IMR-90 (cell line): ENCODE results near the gene BCL2. TPM values are rescaled to one million over a fixed set of nuclear protein-coding genes. Genes with fewer than 3 reads are reported as not detected.

Experiments used
- ATAC-seq: fragments of 200-7000 bp; cut with Tn5 transposase; 2 replicates; pipeline ENCODE4 v1.9.1; 2020; ENCODE audit warnings: low read depth, mild to moderate bottlenecking, moderate library complexity
- BruUV-seq: library from RNA; stranded (reverse); fragments of 400-500 nt; replicated peaks from 2 replicates; lab custom pipeline; 2021; lab: Mats Ljungman, UMichigan
- CTCF ChIA-PET: fragments of 300-600 bp; formaldehyde crosslinking; extraction: SDS; loops from one replicate; lab custom pipeline; 2021; ENCODE audit warnings: antibody characterized with exemption; lab: Yijun Ruan, JAX
- POLR2A ChIA-PET: fragments of 300-600 bp; sonication (Branson Sonifier 250); formaldehyde crosslinking; loops from one replicate; lab custom pipeline; 2022; ENCODE audit warnings: antibody characterized with exemption; ENCODE audit not compliant: unreplicated experiment; lab: Charles Lee
- DNase-seq: peaks from one replicate; pipeline ENCODE4 v3.0.0; 2013
- H2AFZ ChIP-seq: replicated peaks from 2 replicates; pipeline ENCODE3; 2013; ENCODE audit warnings: low read length, mild to moderate bottlenecking; ENCODE audit not compliant: poor library complexity
- H2AK5ac ChIP-seq: 2 replicates; pipeline ENCODE4 v1.6.1; 2013; ENCODE audit warnings: low read depth, low read length, inconsistent platforms
- H2AK9ac ChIP-seq: replicated peaks from 2 replicates; pipeline ENCODE3; 2013; ENCODE audit warnings: mild to moderate bottlenecking, low read depth, low read length, moderate library complexity; ENCODE audit not compliant: poor library complexity
- H2BK120ac ChIP-seq: 2 replicates; pipeline ENCODE4 v1.6.1; 2013; ENCODE audit warnings: low read depth, low read length, inconsistent platforms
- H2BK15ac ChIP-seq: 3 replicates; pipeline ENCODE4 v1.6.1; 2013; ENCODE audit warnings: low read depth, low read length, inconsistent platforms
- H2BK20ac ChIP-seq: 2 replicates; pipeline ENCODE4 v1.6.1; 2013; ENCODE audit warnings: low read depth, mild to moderate bottlenecking, inconsistent platforms, low read length, moderate library complexity
- H2BK5ac ChIP-seq: 2 replicates; pipeline ENCODE4 v1.6.1; 2013; ENCODE audit warnings: mild to moderate bottlenecking, low read depth, low read length, inconsistent platforms; ENCODE audit not compliant: poor library complexity, severe bottlenecking
- H3K14ac ChIP-seq: replicated peaks from 2 replicates; pipeline ENCODE4 v1.6.1; 2013; ENCODE audit warnings: low read depth, low read length, inconsistent platforms
- H3K18ac ChIP-seq: 2 replicates; pipeline ENCODE4 v1.6.1; 2013; ENCODE audit warnings: low read depth, low read length, control low read depth
- H3K23ac ChIP-seq: 2 replicates; pipeline ENCODE4 v1.6.1; 2013; ENCODE audit warnings: low read depth, low read length, inconsistent platforms
- H3K27ac ChIP-seq: 2 replicates; pipeline ENCODE4 v1.5.1; 2013; ENCODE audit warnings: mild to moderate bottlenecking, control low read depth, low read length; ENCODE audit not compliant: insufficient read depth
- H3K27me3 ChIP-seq: 2 replicates; pipeline ENCODE4 v1.6.1; 2013; ENCODE audit warnings: low read length; ENCODE audit not compliant: control insufficient read depth, insufficient read depth
- H3K36me3 ChIP-seq: 2 replicates; pipeline ENCODE4 v1.6.1; 2013; ENCODE audit warnings: low read length, mixed read lengths; ENCODE audit not compliant: control insufficient read depth, insufficient read depth
- H3K4ac ChIP-seq: 2 replicates; pipeline ENCODE4 v1.6.1; 2013; ENCODE audit warnings: low read depth, low read length, inconsistent platforms
- H3K4me1 ChIP-seq: 2 replicates; pipeline ENCODE4 v1.6.1; 2013; ENCODE audit warnings: low read length, mixed read lengths; ENCODE audit not compliant: control insufficient read depth, insufficient read depth
- H3K4me2 ChIP-seq: 2 replicates; pipeline ENCODE4 v1.6.1; 2013; ENCODE audit warnings: low read depth, mild to moderate bottlenecking, control low read depth, low read length, moderate library complexity
- H3K4me3 ChIP-seq: 2 replicates; pipeline ENCODE4 v1.5.1; 2013; ENCODE audit warnings: low read depth, mild to moderate bottlenecking, control low read depth, low read length, moderate library complexity; ENCODE audit not compliant: insufficient read depth
- H3K56ac ChIP-seq: 2 replicates; pipeline ENCODE4 v1.6.1; 2013; ENCODE audit warnings: low read length, inconsistent platforms; ENCODE audit not compliant: insufficient read depth; ENCODE audit errors: extremely low read depth
- H3K79me1 ChIP-seq, 2 experiments: 2 replicates each; pipeline ENCODE4 v1.6.1; 2013; ENCODE audit warnings: low read length in 2 of 2, inconsistent platforms in 1 of 2, low read depth in 1 of 2
- H3K9ac ChIP-seq: 2 replicates; pipeline ENCODE4 v1.6.1; 2013; ENCODE audit warnings: low read depth, low read length, control low read depth
- H3K9me1 ChIP-seq: 2 replicates; pipeline ENCODE4 v1.6.1; 2013; ENCODE audit warnings: low read length, inconsistent platforms; ENCODE audit not compliant: insufficient read depth
- H3K9me3 ChIP-seq: 2 replicates; pipeline ENCODE4 v1.6.1; 2013; ENCODE audit warnings: low read length; ENCODE audit not compliant: control insufficient read depth, insufficient read depth
- H4K20me1 ChIP-seq: 2 replicates; pipeline ENCODE4 v1.6.1; 2013; ENCODE audit warnings: low read length, inconsistent platforms; ENCODE audit not compliant: insufficient read depth
- H4K5ac ChIP-seq: 2 replicates; pipeline ENCODE4 v1.6.1; 2013; ENCODE audit warnings: mild to moderate bottlenecking, low read depth, low read length, control low read depth
- H4K8ac ChIP-seq, 2 experiments: 2 replicates each; pipeline ENCODE4 v1.6.1; 2013; ENCODE audit warnings: low read depth in 2 of 2, low read length in 2 of 2, control low read depth in 1 of 2, inconsistent platforms in 1 of 2
- H4K91ac ChIP-seq: 2 replicates; pipeline ENCODE4 v1.6.1; 2013; ENCODE audit warnings: low read depth, low read length, inconsistent platforms; ENCODE audit not compliant: insufficient read depth
- MAFK ChIP-seq: IDR thresholded peaks from 2 replicates; pipeline ENCODE4 v1.6.1; 2012; ENCODE audit warnings: low read depth, low read length, improper control_type of control experiment
- NFE2L2 ChIP-seq: fragments of 150-350 bp; IDR thresholded peaks from 2 replicates; pipeline ENCODE4 v1.6.1; 2016; ENCODE audit warnings: low read depth, mild to moderate bottlenecking, low read length
- RFX5 ChIP-seq: IDR thresholded peaks from 2 replicates; pipeline ENCODE4 v1.8.0; 2012; ENCODE audit warnings: low read depth, mild to moderate bottlenecking, low read length, moderate library complexity
- USF2 ChIP-seq: fragments of 150-350 bp; IDR thresholded peaks from 2 replicates; pipeline ENCODE4 v1.6.1; 2017; ENCODE audit warnings: mild to moderate bottlenecking, antibody characterized with exemption, low read length, low read depth
- WGBS, 2 experiments: methylation state at CpG; one replicate each; pipeline versions ENCODE4 v1.1.5 to v1.1.7; 2013; ENCODE audit warnings: missing lambda C conversion rate in 2 of 2; ENCODE audit not compliant: insufficient read length in 1 of 2; ENCODE audit errors: extremely low coverage in 2 of 2; 5-methylcytosine and 5-hydroxymethylcytosine counted together
- dilution Hi-C: fragments of 300-500 bp; cut with HindIII; formaldehyde crosslinking; loops from one replicate; pipeline ENCODE4 v1.14.3; 2018; ENCODE audit warnings: low sequenced_read_pairs; ENCODE audit not compliant: unreplicated experiment
- in situ Hi-C: fragments of 300-500 bp; cut with MboI; formaldehyde crosslinking; loops from 3 replicates; pipeline ENCODE4 v1.14.3; 2019; ENCODE audit warnings: low sequenced_read_pairs, inconsistent platforms, mixed read lengths
- intact Hi-C: fragments of 100-400 bp; cut with micrococcal nuclease; formaldehyde crosslinking; loops from 2 replicates; pipeline ENCODE4 v1.10.0; 2022
- polyA plus RNA-seq, 3 experiments: library from polyadenylated mRNA; depleted of rRNA; stranded (reverse); fragments of >200 nt; gene quantifications; 2 replicates each; pipeline ENCODE4 v1.2.3, GENCODE V29; 2012; ENCODE audit warnings: low replicate concordance in 1 of 3
- total RNA-seq: library from RNA; depleted of rRNA; stranded (reverse); fragments of >200 nt; gene quantifications from 2 replicates; pipeline ENCODE4 v1.2.3, GENCODE V29; 2012

The BCL2 gene
- total and polyA plus RNA-seq, 2 of the 4 experiments (the other 2 are of a cell fraction), result 0.24 to 0.54 TPM

GRCh38 chr18:63253428-63254372 lies 65.9 kb downstream of the BCL2 start:
- no peaks in the 10 kb centered on the region for H3K9me3 ChIP-seq
- no peak overlapping the region for H3K27ac ChIP-seq
- ATAC-seq (peak; percentile 93), DNase-seq (peak; percentile 44)
- no peak overlapping the region; the same call in 1 of the 2 replicates for H3K18ac ChIP-seq
- H4K20me1 ChIP-seq, result no peaks in the 10 kb centered on the region
- no peak overlapping the region for H4K91ac ChIP-seq
- H2AK5ac ChIP-seq, result no peak overlapping the region
- H3K9me1 ChIP-seq, result no peaks in the 10 kb centered on the region
- peak overlapping the region; percentile 78 for H3K4me2 ChIP-seq
- CTCF ChIA-PET, result no interaction called here
- no peak overlapping the region for H3K9ac ChIP-seq
- no peak overlapping the region for H4K5ac ChIP-seq
- H3K4me1 ChIP-seq, result peaks cover 5% of the 10 kb centered on the region
- no peak overlapping the region for H2BK5ac ChIP-seq
- in situ Hi-C loops, result no loop called here
- no peaks in the 10 kb centered on the region for H3K79me1 ChIP-seq
- no peak overlapping the region for H2BK15ac ChIP-seq
- WGBS, 2 experiments, result 71% methylated on average over 1 of the region's 10 CpGs; no CpG with 5 or more reads in 1 of the 2 experiments
- H3K4me3 ChIP-seq, result no peak overlapping the region
- no peak overlapping the region for H2BK20ac ChIP-seq
- no peak overlapping the region for H3K56ac ChIP-seq
- no peak overlapping the region for H3K4ac ChIP-seq
- peaks cover 20% of the 10 kb centered on the region for H3K27me3 ChIP-seq
- TF ChIP-seq MAFK (peak; percentile 80), USF2 (peak; percentile 61; the same call in 1 of the 2 replicates), RFX5 (no peak), NFE2L2 (peak; percentile 12; the same call in 1 of the 2 replicates)
- no peak overlapping the region for H3K23ac ChIP-seq
- no peak overlapping the region for H2AK9ac ChIP-seq
- dilution Hi-C loops, result no loop called here
- H2AFZ ChIP-seq, result no peak overlapping the region
- H3K14ac ChIP-seq, result no peak overlapping the region
- no TSS peak for BruUV-seq
- no peak overlapping the region for H4K8ac ChIP-seq
- intact Hi-C loops, result loop anchor here (5.0 kb wide), 1 partner anchor 69 kb away; no protein-coding TSS in a partner anchor
- H3K36me3 ChIP-seq, result no peaks in the 10 kb centered on the region
- H2BK120ac ChIP-seq, result no peak overlapping the region
- POLR2A ChIA-PET, result no interaction called here
